GM19463 (cell line): ENCODE data around the gene FNDC5.
"Not testable (repeated sequence)": the region's sequence is repeated elsewhere in the genome, so short reads cannot be mapped to it uniquely, and the experiment has no call there.

Experiments used
- ATAC-seq: cut with Tn5 transposase; IDR thresholded peaks from one replicate; pipeline ENCODE4 v1.9.1; 2021; ENCODE audit warnings: mild to moderate bottlenecking, moderate library complexity; ENCODE audit not compliant: unreplicated experiment

FNDC5 gene

GRCh38 chr1:32870615-32871363, at the start of gene FNDC5:
Gene FNDC5, minus strand, starts transcription at chr1:32870912.
- ATAC-seq: no peak

- ATAC-seq: no peak
Measured at GRCh38 chr1:32919811-32920733, 49.4 kb upstream of the FNDC5 start.

- ATAC-seq: no peak
Measured at GRCh38 chr1:32918179-32918578, 47.5 kb upstream of the FNDC5 start.

GRCh38 chr1:32917521-32917920, 46.8 kb upstream of the FNDC5 start:
- ATAC-seq: no peak

GRCh38 chr1:32915766-32916706, 45.3 kb upstream of the FNDC5 start:
- ATAC-seq: no peak

- ATAC-seq: no peak
Measured at GRCh38 chr1:32910319-32910718, 39.6 kb upstream of the FNDC5 start.

- no peak for ATAC-seq
Measured at GRCh38 chr1:32907435-32907834, 36.7 kb upstream of the FNDC5 start.

GRCh38 chr1:32906654-32907053, 35.9 kb upstream of the FNDC5 start:
- no peak for ATAC-seq

GRCh38 chr1:32905588-32905987, 34.9 kb upstream of the FNDC5 start:
- ATAC-seq: not testable (repeated sequence)

GRCh38 chr1:32904797-32905196, 34.1 kb upstream of the FNDC5 start:
- ATAC-seq: no peak

- no peak for ATAC-seq
Measured at GRCh38 chr1:32903991-32904785, 33.5 kb upstream of the FNDC5 start.

GRCh38 chr1:32902535-32902920, 31.8 kb upstream of the FNDC5 start:
- ATAC-seq: no peak

GRCh38 chr1:32901823-32902534, 31.3 kb upstream of the FNDC5 start:
- no peak for ATAC-seq

GRCh38 chr1:32900956-32901822, 30.5 kb upstream of the FNDC5 start, which contains the start of gene TMEM54:
Gene TMEM54, minus strand, starts transcription at chr1:32901389. Its CDS starts 151 bp downstream, at chr1:32901238.
- ATAC-seq: no peak

- no peak for ATAC-seq
Measured at GRCh38 chr1:32900371-32900955, 29.8 kb upstream of the FNDC5 start.

GRCh38 chr1:32899586-32900296, 29.0 kb upstream of the FNDC5 start:
- no peak for ATAC-seq

GRCh38 chr1:32898958-32899357, 28.2 kb upstream of the FNDC5 start:
- no peak for ATAC-seq
